HG03039 (cell line): ENCODE measurements around the gene KIF27.
"Not testable (repeated sequence)": the region's sequence is repeated elsewhere in the genome, so short reads cannot be mapped to it uniquely, and the experiment has no call there.

Experiments used
- ATAC-seq: cut with Tn5 transposase; IDR thresholded peaks from one replicate; pipeline ENCODE4 v1.9.1; 2021; ENCODE audit warnings: mild to moderate bottlenecking, moderate library complexity; ENCODE audit not compliant: unreplicated experiment

The KIF27 gene

GRCh38 chr9:83934569-83935275, 13.5 kb upstream of the KIF27 start:
- ATAC-seq = no peak

GRCh38 chr9:83933790-83934189, 12.6 kb upstream of the KIF27 start:
- ATAC-seq = no peak

GRCh38 chr9:83932851-83933250, 11.6 kb upstream of the KIF27 start:
- ATAC-seq = no peak

- ATAC-seq = no peak
These were observed 10.8 kb upstream of the KIF27 start for GRCh38 chr9:83932011-83932410.

GRCh38 chr9:83930881-83931280, 9.6 kb upstream of the KIF27 start:
- ATAC-seq = no peak

GRCh38 chr9:83927591-83927990, 6.4 kb upstream of the KIF27 start:
- no peak for ATAC-seq

GRCh38 chr9:83920469-83920926, 734 bp downstream of the KIF27 start:
- ATAC-seq = peak; percentile 6

- no peak for ATAC-seq
These were observed 2.1 kb downstream of the KIF27 start for GRCh38 chr9:83919111-83919510.

- not testable (repeated sequence) for ATAC-seq
These were observed 9.0 kb downstream of the KIF27 start for GRCh38 chr9:83912194-83912593.

- ATAC-seq = no peak
These were observed 15.1 kb downstream of the KIF27 start for GRCh38 chr9:83906144-83906543.

- ATAC-seq = not testable (repeated sequence)
These were observed 20.6 kb downstream of the KIF27 start for GRCh38 chr9:83900615-83901014.

- ATAC-seq = not testable (repeated sequence)
These were observed 26.9 kb downstream of the KIF27 start for GRCh38 chr9:83894301-83894700.

- ATAC-seq = not testable (repeated sequence)
These were observed 34.7 kb downstream of the KIF27 start for GRCh38 chr9:83886498-83886897.

- ATAC-seq = not testable (repeated sequence)
These were observed 35.5 kb downstream of the KIF27 start for GRCh38 chr9:83885559-83886240.

- ATAC-seq = not testable (repeated sequence)
These were observed 39.4 kb downstream of the KIF27 start for GRCh38 chr9:83881687-83882408.

GRCh38 chr9:83875559-83875958, 45.7 kb downstream of the KIF27 start:
- not testable (repeated sequence) for ATAC-seq

GRCh38 chr9:83849895-83850294, 71.3 kb downstream of the KIF27 start:
- not testable (repeated sequence) for ATAC-seq

GRCh38 chr9:83837070-83837643, 84.1 kb downstream of the KIF27 start:
- ATAC-seq = not testable (repeated sequence)

- not testable (repeated sequence) for ATAC-seq
These were observed 90.7 kb downstream of the KIF27 start for GRCh38 chr9:83830426-83831071.

- ATAC-seq = not testable (repeated sequence)
These were observed 96.1 kb downstream of the KIF27 start for GRCh38 chr9:83824986-83825623.
